Peyer's patch (tissue), 4 donors: Measurements from ENCODE around the gene NKD2.

ENCODE experiments used
- POLR2A ChIP-seq, 2 donors: fragments of 450-650 bp; IDR thresholded peaks; one replicate each; pipeline ENCODE4 v1.5.1; 2017; ENCODE audit warnings: antibody characterized with exemption in 2 of 2, mild to moderate bottlenecking in 2 of 2, moderate library complexity in 2 of 2
- TF ChIP-seq, protein P1 (sequence below), 6 experiments: fragments of 450-650 bp in 4 of 6; fragments of 200-600 bp in 2 of 6; sonication (generic) in 1 of 6; IDR thresholded peaks; one replicate each; pipeline ENCODE4 v1.5.1; 2017 to 2019; ENCODE audit warnings: antibody characterized with exemption in 6 of 6, mild to moderate bottlenecking in 3 of 6, moderate library complexity in 1 of 6

GRCh38 chr5:1009359-1010180 is 968 bp downstream of the NKD2 start:
- TF ChIP-seq, protein P1, sequence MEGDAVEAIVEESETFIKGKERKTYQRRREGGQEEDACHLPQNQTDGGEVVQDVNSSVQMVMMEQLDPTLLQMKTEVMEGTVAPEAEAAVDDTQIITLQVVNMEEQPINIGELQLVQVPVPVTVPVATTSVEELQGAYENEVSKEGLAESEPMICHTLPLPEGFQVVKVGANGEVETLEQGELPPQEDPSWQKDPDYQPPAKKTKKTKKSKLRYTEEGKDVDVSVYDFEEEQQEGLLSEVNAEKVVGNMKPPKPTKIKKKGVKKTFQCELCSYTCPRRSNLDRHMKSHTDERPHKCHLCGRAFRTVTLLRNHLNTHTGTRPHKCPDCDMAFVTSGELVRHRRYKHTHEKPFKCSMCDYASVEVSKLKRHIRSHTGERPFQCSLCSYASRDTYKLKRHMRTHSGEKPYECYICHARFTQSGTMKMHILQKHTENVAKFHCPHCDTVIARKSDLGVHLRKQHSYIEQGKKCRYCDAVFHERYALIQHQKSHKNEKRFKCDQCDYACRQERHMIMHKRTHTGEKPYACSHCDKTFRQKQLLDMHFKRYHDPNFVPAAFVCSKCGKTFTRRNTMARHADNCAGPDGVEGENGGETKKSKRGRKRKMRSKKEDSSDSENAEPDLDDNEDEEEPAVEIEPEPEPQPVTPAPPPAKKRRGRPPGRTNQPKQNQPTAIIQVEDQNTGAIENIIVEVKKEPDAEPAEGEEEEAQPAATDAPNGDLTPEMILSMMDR (IDR thresholded peaks at IDR 0.05), result no peak
- TF ChIP-seq POLR2A (IDR thresholded peaks at IDR 0.05), result no peak
